ENCODE results near the gene RANBP17.
"Not testable (repeated sequence)": the region's sequence is repeated elsewhere in the genome, so short reads cannot be mapped to it uniquely, and the experiment has no call there.

The RANBP17 gene

DNA sequence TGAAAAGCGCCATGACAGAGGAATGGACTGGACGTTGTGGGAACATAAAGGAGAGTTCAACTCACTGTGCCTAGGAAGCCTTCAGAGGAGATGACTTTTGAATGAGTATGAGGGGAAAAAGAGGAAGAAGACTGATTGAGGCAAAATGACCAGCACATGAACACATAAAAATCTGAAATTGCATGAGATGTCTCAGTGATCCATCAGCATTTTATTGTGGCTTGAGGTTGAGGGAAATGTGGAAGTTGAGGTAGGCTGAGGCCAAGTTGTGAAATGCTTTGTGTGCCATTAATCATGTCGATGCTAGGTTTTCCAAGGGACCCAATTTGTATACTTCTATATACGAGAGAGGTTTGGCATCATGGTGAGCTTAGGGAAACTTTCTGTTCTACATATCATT lies 306.4 kb downstream of the RANBP17 start:
- no peaks in the 10 kb centered on the region for H3K4me1 Mint-ChIP-seq
- H3K9me3 Mint-ChIP-seq = no peaks in the 10 kb centered on the region
- H3K27ac Mint-ChIP-seq = no peak overlapping the region
- no peaks in the 10 kb centered on the region for H3K36me3 Mint-ChIP-seq (ENCODE audit: low read depth)
- TF ChIP-seq, protein P1, sequence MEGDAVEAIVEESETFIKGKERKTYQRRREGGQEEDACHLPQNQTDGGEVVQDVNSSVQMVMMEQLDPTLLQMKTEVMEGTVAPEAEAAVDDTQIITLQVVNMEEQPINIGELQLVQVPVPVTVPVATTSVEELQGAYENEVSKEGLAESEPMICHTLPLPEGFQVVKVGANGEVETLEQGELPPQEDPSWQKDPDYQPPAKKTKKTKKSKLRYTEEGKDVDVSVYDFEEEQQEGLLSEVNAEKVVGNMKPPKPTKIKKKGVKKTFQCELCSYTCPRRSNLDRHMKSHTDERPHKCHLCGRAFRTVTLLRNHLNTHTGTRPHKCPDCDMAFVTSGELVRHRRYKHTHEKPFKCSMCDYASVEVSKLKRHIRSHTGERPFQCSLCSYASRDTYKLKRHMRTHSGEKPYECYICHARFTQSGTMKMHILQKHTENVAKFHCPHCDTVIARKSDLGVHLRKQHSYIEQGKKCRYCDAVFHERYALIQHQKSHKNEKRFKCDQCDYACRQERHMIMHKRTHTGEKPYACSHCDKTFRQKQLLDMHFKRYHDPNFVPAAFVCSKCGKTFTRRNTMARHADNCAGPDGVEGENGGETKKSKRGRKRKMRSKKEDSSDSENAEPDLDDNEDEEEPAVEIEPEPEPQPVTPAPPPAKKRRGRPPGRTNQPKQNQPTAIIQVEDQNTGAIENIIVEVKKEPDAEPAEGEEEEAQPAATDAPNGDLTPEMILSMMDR (IDR thresholded peaks at IDR 0.05) = no peak
- DNase-seq = no peak
- H3K4me3 Mint-ChIP-seq = no peak overlapping the region
- no peaks in the 10 kb centered on the region for H3K27me3 Mint-ChIP-seq (ENCODE audit: low read depth, poor library complexity)

DNA sequence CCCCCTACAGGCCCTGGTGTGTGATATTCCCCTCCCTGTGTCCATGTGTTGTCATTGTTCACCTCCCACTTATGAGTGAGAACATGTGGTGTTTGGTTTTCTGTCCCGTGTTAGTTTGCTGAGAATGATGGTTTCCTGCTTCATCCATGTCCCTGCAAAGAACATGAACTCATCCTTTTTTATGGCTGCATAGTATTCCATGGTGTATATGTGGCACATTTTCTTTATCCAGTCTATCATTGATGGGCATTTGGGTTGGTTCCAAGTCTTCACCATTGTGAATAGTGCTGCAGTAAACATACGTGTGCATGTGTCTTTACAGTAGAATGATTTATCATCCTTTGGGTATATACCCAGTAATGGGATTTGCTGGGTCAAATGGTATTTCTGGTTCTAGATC lies 313.1 kb downstream of the RANBP17 start:
- H3K4me1 Mint-ChIP-seq; H3K27ac Mint-ChIP-seq; H3K27me3 Mint-ChIP-seq (ENCODE audit: low read depth, poor library complexity); H3K4me3 Mint-ChIP-seq; DNase-seq: not testable (repeated sequence)
- peaks cover 30% of the 10 kb centered on the region for H3K36me3 Mint-ChIP-seq (ENCODE audit: low read depth)
- H3K9me3 Mint-ChIP-seq = peaks cover 25% of the 10 kb centered on the region

GRCh38 chr5:171175746-171176145 lies 313.9 kb downstream of the RANBP17 start:
- TF ChIP-seq, protein P1 (IDR thresholded peaks at IDR 0.05) = no peak
- Mint-ChIP-seq H3K36me3 (ENCODE audit: low read depth) (peaks cover 30% of the 10 kb centered on the region), H3K27me3 (ENCODE audit: low read depth, poor library complexity) (peaks cover 2% of the 10 kb centered on the region), H3K27ac (no peak overlapping the region), H3K4me1 (no peaks in the 10 kb centered on the region), H3K4me3 (no peak overlapping the region), H3K9me3 (peaks cover 25% of the 10 kb centered on the region)
- DNase-seq = no peak

DNA sequence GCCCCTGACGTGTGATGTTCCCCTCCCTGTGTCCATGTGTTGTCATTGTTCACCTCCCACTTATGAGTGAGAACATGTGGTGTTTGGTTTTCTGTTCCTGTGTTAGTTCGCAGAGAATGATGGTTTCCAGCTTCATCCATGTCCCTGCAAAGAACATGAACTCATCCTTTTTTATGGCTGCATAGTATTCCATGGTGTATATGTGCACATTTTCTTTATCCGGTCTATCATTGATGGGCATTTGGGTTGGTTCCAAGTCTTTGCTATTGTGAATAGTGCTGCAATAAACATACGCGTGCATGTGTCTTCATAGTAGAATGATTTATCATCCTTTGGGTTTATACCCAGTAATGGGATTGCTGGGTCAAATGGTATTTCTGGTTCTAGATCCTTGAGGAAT lies 316.4 kb downstream of the RANBP17 start:
- peaks cover 32% of the 10 kb centered on the region for H3K36me3 Mint-ChIP-seq (ENCODE audit: low read depth)
- not testable (repeated sequence) for H3K27me3 Mint-ChIP-seq (ENCODE audit: low read depth, poor library complexity); DNase-seq; H3K4me1 Mint-ChIP-seq; H3K27ac Mint-ChIP-seq; H3K4me3 Mint-ChIP-seq
- H3K9me3 Mint-ChIP-seq = peaks cover 25% of the 10 kb centered on the region

- TF ChIP-seq, protein P1 (IDR thresholded peaks at IDR 0.05) = no peak
- Mint-ChIP-seq H3K9me3 (peaks cover 21% of the 10 kb centered on the region), H3K27ac (no peak overlapping the region), H3K4me1 (no peaks in the 10 kb centered on the region), H3K27me3 (ENCODE audit: low read depth, poor library complexity) (no peaks in the 10 kb centered on the region), H3K4me3 (no peak overlapping the region), H3K36me3 (ENCODE audit: low read depth) (peaks cover 37% of the 10 kb centered on the region)
- no peak for DNase-seq
These were observed 326.2 kb downstream of the RANBP17 start for GRCh38 chr5:171188016-171188415.

DNA sequence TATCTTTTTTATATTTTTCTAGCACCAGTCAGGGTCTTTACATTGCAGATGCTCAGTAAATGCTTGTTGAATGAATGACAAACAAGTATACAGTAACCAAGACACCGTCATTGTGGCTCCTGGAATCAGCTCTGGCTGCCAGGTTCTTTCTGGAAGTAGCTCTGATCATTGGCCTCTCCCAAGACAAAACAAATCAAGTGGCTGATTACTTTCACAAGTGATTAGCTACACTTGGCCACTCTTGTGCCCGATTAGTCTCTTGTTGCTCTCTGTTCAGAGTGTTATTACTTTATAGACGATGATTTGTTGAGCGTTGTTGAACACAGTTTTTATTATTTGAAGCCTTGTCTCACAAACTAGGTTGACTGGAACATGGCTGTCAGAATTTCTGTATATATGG lies 327.6 kb downstream of the RANBP17 start:
- H3K27me3 Mint-ChIP-seq (ENCODE audit: low read depth, poor library complexity) = no peaks in the 10 kb centered on the region
- no peak overlapping the region for H3K27ac Mint-ChIP-seq
- peaks cover 16% of the 10 kb centered on the region for H3K9me3 Mint-ChIP-seq
- H3K4me3 Mint-ChIP-seq = no peak overlapping the region
- TF ChIP-seq, protein P1 (IDR thresholded peaks at IDR 0.05) = no peak
- no peaks in the 10 kb centered on the region for H3K4me1 Mint-ChIP-seq
- DNase-seq = no peak
- peaks cover 34% of the 10 kb centered on the region for H3K36me3 Mint-ChIP-seq (ENCODE audit: low read depth)

GRCh38 chr5:171192111-171192510 lies 330.3 kb downstream of the RANBP17 start:
- Mint-ChIP-seq H3K27ac (no peak overlapping the region), H3K4me1 (no peaks in the 10 kb centered on the region), H3K4me3 (no peak overlapping the region), H3K36me3 (ENCODE audit: low read depth) (peaks cover 13% of the 10 kb centered on the region), H3K27me3 (ENCODE audit: low read depth, poor library complexity) (no peaks in the 10 kb centered on the region), H3K9me3 (peaks cover 4% of the 10 kb centered on the region)
- TF ChIP-seq, protein P1 (IDR thresholded peaks at IDR 0.05) = no peak
- DNase-seq = no peak

Data from nephron progenitor cell (in vitro differentiated cells).